HG03575 (cell line): ENCODE measurements around the gene CNPY1.

Experiments used
- ATAC-seq: cut with Tn5 transposase; IDR thresholded peaks from one replicate; pipeline ENCODE4 v1.9.1; 2021; ENCODE audit not compliant: unreplicated experiment, insufficient number of reproducible peaks, low FRiP score; ENCODE audit errors: extremely low read depth

Gene CNPY1

DNA sequence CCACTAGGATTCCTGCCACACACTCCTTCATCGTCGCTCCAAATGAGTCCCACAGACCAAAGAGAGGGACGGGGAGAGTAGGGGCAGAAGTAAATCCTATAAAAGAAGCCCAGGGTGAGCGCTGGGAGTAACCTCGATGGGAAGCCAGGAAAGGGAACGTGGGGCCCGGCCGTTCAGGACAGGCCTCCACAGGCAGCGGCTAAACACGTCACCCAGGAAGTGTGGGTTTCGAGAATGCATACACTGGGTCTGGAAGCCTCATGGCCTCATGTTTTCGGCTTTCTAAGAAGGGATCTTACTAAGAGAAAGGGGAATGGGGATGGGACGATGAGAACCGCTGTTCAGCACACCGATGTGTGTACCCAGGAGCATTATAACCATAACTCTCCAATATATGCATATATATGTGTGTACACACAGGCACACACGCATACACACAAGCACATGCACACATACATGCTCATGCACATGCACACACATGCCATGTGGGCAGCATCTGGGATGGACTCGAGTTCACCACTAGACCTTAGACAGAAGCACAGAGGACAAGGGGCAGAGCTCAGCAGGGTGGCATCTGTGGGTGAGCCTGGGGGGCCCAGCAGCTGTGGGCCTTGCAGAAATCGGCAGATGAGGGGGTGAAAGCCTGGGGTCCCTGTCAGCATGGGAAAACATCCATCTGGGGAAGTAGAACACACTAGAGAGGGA is 14.8 kb upstream of the CNPY1 start:
- no peak for ATAC-seq

DNA sequence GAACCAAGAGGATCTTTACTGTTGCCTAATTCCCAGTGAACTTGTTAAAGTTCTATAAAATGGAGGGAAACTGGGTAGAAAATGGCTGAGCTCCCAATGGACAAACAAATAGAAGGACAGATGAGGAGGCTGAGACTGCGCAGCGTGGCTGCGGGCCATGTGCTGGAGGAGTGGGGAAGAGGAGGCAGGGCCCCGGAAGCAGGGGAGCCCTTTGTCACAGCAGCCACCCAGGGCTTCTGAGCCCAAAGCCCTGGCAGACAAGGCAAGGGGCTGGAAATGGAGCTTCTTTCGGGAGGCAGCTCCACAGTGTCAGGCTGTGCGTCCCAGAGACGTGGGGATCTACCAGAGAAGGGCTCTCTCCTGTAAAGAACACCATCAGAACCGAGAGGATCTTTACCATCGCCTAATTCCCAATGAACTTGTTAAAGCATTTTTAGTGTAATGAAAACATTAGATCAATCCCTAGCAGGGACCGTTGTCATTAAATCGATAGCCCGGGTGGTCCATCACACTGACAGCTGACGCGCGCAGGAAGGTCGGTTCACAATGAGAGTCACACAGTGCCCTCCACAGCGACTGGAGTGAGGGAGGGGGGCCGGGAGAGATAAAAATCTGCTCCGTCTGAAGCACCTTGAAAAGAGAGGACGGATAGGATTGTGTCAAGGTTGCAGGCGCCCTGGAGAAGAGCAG is 14.0 kb upstream of the CNPY1 start:
- ATAC-seq, result no peak

DNA sequence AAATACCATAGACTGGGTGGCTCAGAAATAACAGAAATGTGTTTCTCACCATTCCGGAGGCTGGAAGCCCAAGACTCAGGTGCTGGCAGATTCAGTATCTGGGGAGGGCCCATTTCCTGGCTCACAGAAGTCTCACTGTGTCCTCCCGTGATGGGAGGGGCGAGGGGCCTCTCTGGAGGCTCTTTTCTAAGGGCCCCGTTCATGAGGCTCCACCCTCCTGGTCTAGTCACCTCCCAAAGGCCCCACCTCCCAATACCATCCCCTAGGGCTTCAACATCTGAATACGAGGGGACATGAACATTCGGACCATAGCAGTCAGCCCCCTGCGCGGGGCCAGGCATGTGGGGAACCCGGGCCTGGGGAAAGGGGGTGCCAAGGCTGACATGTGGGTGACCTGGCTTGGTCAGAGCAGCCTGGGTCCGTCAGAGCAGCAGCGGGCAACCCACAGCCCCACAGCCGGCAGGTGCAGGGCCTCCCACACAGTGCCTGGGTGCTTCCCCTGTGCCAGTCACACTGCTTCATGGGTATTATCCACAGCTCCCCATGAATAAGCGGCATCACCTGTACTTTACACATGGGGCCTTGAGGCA is 13.3 kb upstream of the CNPY1 start:
- ATAC-seq, result no peak

DNA sequence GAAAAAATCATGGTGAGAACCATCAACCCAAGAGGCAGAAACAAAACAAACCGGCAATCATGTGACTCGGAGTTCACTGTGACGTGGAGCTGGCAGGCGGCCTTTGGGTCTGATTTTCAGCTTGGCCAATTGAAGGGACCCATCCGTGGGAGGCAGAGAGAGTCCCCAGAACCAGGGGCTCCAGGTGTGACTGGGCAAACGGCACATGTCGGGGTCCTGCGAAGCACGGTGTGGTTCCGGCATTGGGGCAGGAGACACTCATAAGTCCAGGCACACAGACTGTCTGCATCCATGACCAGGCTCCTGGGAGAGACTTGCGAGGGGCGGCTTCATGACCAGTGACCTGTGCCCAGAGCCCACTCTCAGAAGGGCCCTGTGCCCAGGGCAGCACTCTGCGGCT is 12.6 kb upstream of the CNPY1 start:
- no peak for ATAC-seq

DNA sequence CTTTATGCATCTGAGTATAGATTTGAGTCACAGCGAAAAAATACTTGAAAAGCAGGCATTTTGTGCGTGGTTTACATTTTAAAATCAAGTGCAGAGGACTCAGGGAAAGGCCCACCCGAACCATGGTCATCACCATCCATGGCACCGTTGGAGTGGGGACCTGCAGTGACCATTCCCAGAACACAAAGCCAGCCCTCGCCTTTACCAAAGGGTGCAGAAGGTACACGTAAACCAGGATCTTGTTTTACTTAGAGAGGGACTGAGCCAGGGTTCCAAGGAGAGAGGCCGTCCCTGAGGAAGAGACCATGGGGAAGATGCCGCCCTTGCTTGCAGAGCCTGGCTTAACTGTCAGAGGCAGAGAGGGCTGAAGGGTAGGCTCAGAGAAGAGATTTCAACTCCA is 12.0 kb upstream of the CNPY1 start:
- ATAC-seq, result no peak

DNA sequence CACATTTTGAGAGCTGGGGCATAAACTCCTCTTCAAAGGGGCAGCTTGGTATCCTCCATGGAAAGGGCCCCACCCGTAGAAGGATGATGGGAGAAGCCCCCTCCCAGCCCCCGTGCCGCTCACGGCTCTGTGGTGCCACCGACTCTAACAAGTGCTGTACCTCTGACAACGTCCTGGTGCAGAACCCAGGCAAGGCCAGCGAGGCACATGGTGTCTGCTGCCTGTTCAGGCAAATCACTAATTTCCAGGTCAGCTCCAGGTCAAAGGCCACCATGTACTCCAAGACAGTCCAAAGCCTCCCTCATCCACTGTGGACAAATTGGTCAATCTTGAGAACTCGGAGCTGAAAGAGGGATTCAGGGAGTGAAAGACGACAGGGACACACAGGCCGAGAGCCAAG is 11.4 kb upstream of the CNPY1 start:
- no peak for ATAC-seq

DNA sequence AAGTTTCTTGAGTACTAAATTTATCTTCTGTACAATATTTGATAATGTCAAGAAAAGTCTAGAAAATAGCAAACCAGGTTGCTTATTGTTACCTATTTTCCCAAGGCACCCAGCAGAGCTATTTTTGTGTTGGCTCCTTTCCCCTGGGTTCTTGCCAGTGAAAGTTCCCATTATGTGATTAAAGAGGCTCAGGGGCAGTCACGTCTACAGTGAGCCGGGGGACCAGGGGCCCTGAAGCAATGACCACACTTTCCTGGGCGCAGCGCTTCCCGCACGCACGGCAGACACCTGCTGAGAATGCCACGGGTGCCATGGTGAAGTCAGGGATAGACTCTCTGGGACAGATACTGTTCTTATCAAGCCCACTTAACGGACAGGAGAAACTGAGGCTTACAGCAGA is 10.4 kb upstream of the CNPY1 start:
- ATAC-seq, result no peak

DNA sequence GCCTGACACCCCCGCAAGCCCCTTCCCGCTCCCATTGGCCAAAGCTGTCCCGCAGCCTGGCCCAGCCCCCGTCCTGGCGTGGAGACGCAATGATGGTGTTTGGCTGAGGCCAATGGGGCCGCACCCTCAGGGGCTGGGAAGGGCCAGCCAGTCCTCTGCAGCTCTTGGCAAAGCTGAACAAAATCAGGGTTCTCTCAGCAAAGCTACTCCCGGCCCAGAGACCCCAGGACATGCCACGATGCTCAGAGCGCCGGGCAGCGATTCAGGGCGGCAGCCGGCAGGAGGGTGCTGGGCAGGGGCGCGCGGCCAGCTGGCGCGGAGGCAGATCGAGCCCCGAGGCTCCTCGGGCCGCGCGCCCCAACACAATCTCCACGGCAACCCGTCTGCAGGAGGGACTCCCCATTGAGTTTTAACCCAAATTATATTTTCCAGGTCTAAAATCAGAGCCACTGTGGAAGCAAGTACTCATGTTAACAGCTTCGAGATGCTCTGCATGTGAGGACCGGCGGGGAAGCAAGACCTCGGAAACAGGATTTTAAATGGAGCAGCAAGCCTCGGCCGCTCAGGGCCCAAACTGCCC is 8.8 kb upstream of the CNPY1 start:
- ATAC-seq, result no peak

DNA sequence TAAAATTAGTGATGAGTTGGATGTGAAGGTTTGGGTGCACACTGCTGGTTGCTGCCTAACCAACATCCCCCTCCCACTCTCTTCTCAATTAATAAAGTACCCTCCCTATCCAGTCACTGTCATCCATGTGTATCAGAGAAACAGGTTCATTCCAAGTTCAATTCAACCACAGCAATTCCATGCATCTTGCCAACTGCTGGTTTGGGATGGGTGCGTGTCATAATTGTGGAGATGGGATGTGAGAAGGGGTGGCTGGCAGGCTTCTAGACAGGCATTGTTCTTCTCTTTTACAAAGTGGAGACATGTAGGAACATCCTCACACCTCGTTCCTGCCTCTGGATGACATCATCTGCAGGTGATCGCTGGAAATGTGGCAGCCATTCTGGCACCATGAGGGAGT is 7.5 kb upstream of the CNPY1 start:
- ATAC-seq, result no peak

DNA sequence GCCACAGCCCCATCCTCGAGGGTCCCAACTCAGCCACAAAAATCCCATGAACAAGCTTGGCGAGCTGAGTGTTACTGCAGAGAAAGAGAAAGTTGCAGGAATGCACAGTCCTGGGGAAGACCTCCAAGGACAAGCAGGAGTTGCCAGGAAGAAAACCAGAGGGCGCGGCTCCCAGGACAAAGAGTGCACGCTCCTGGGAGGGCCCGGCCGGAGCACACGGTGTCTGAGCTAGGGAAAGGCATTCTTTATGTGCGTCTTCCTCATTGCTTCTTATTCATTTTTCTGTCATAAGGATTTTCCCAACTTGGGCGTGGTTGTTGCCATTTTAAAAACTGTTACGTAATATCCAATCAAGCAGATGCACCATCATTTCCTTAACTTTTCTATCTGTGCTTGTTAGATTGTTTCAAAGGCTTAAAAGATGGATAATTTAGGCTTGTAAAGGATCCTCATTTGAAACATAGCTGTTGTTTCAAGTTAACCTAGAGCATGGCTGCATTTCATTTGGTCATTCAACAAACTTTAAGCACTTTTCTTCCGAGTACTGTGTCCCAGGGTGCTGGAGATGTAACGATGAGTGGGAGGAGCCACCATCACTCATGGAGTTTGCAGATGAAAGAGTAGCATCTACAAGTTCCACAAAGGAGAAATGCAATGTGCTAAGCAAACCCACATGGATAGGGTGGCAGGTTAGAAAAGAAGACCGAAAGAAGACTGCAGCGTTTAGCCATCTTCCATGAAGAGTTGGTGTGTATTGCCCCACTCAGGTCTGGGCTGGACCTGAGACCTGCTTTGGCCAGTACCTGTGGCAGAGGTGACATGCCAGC is 5.6 kb upstream of the CNPY1 start:
- ATAC-seq, result no peak

DNA sequence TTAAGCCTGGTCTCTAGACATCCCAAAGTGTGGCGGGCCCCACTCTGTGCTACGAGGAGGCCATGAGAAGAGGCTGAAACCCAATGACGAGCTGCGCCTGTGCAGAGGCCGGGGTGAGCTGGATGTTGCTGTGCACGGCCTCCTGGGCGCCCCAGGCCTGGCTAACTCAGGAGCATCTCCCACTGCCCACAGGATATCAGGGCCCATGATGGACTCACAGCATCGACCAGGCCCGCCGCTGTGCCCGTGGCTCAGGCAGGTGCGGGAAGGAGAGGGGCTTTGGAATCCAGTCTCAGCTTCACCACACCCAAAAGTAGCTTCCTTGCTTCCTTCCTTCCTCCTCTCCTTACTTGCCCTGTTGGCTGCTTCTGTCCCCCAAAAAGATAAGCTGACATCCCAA is 4.6 kb upstream of the CNPY1 start:
- no peak for ATAC-seq

DNA sequence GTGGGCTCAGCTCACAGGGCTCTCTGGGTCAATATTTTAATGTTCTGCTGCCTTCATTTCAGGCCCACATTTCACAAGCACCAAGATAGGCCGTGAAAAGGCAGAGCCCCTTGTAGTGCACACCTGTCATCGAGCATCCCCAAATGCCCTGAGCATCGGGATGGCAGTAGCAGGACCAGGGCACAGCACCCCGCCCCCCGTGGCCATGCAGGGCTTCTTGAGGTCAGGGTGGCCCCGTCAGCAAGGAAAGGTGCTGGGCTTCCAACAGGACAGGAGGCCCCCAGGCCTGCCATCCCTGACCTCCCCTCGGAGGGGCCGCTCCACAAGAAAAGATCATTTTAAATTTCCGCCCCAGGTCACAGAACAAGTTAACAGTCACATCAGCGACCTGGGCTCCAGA is 2.9 kb upstream of the CNPY1 start:
- no peak for ATAC-seq

DNA sequence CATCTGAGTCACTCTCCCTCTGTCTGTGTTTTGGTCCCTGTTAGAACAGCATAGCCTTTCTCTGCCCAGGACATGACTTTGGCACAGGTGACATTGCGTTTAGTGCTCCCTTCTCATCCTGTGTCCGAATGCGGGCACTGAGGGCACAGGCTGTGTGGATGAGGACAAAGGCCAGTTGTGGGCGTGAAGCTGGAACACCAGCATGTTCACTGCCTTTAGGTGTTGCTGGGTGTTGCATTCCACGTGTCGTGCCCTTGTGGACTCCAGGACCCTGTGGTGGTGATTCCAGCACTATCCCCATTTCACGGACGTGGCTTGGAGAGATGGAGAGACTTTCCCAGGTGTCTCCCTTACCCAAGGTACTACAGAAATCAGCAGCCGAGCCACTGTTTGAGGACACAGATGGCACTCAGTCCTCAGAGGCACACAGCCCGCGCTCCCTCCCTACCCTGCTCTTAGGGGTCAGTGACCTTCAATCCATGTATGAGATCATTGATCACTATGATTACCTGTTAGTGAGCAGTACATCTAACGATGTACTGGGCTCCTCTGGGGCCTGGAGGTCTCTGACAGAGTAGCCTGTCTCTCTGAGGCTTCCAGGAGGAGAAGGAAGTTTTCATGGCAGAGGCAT is 917 bp upstream of the CNPY1 start:
- ATAC-seq, result no peak

DNA sequence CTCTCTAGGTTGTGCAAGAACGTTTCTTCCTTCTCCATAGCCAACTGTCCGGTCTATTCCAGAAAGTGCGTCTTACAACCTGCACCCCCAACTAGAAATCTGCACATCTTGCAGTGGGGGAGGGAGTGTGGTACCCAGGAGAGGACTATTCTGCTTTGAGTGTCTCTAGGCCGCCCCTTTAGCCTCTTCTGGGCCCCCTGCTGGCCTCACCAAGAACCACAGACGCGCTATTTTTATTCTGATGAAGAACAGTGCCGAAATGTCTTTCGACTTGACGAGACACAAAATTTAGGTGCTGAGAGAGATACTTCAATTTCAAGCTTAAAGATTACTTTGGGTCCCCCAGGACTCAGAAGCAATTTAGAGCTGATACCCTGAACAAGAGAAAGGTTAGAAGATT is 1.0 kb downstream of the CNPY1 start:
- no peak for ATAC-seq

DNA sequence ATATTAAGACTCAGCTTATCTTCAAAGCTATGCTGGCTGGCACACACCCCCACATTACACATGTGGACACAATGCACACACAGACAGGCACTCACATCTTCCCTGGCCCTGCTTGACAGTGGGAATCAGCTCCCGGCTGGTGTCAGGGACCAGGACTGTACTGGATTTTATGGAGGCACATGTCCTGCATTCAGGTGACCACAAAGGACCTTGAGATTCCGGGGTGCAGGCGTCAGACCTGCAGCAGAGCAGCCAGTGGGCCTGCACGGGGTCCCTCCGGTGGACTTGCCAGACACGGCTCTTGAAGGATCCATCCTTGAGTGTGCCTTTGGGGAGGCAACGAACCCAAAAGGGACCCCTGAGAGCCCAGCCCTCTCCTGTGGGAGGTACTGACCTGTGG is 1.9 kb downstream of the CNPY1 start:
- no peak for ATAC-seq

DNA sequence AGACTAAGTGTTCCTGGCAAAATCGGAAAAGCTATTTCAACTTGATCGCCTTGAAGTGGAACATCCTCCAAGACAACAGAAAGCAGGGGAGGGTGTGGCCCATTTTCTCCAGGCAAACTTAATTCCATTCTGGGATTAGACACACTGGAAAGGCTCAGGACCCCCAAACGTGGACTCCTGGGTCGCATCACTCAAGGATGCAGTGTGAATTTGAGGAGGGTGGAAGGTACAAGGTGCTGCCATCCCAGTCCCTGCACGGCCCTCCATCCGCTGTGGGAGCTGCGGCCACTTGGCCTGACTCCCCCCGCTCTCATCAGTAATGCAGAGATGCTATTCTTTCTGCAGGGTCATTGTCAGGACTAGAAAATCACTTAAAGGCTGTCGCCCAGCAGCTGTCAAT is 2.4 kb downstream of the CNPY1 start:
- no peak for ATAC-seq

DNA sequence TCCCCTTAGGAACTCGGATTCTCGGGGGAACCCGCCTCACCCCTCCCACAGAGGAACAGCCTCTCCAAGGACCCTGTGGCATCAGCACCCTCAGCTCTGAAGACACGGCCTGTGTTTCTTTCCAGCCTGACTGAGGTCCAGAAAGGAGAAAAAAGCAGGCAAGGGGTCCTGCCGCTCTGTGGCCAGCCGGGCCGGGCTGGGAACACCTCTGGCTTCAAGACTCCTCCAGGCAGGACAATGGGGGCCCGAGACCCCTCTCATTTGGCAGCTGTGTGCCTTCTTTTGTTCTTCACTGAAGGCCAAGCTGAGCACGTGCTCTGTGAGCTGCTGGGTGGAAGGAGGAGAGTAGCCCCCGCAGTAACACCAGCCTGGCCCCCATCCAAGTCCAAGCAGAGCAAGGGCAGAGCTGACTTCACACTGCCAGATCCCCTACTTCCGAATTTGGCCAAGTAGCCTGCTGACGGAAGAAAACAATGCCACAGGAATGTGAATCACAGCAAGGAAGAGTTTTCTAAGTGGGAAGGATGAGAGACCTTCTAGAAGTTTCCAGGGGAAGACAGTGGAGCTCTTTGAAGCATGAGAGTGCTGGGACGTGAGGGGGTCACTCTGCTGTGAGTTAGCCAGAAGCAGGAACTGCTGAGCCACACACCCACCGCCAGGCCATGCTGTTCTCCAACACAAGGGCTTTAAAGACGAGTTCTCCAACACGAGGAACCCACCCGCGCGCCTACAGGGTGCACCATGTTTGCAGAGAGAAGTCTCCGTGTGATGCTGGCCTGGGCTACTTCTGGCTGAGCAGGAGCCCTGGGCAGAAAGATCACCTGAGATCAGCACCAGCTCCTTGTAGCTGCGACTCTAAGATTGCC is 3.1 kb downstream of the CNPY1 start:
- ATAC-seq, result no peak

DNA sequence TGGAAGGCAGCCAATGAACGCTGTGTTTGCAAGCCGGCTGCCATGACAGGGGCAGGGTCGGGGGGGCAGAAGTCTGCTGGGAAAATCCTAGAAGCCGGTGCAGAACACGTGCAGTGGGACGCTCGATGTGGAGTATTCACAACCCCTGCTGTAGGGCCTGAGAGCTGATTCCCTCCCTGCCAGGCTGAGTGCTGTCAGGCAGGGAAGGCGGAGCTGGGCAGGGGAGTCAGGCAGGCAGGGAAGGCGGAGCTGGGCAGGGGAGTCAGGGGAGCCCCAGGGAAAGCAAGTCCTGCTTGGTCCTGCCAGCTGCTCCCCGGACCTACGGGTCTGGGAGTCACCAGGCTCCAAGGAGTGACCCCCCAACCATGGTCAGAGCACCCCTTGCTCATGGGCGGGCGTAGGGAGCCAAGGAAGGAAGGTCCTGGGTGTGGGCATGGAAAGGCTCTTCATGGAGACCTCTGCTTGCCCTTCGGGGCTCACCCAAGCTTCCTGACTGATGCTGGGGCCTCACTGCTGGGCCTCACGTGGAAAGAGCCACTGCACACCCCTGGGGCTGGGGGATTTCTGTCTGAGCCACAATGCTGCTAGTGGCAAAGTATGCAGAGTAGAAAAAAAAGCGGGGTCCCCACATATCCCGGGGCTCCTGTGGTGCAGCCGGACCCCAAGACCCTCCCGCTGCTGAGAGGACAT is 4.2 kb downstream of the CNPY1 start:
- no peak for ATAC-seq
